GM21786 (cell line): ENCODE measurements around the gene ZSWIM4.
"Not testable (repeated sequence)": the region's sequence is repeated elsewhere in the genome, so short reads cannot be mapped to it uniquely, and the experiment has no call there.

Experiments
- ATAC-seq: cut with Tn5 transposase; IDR thresholded peaks from one replicate; pipeline ENCODE4 v1.9.1; 2021; ENCODE audit not compliant: unreplicated experiment

ZSWIM4 gene

GRCh38 chr19:13848340-13848677 lies 53.1 kb downstream of the ZSWIM4 start:
- no peak for ATAC-seq

DNA sequence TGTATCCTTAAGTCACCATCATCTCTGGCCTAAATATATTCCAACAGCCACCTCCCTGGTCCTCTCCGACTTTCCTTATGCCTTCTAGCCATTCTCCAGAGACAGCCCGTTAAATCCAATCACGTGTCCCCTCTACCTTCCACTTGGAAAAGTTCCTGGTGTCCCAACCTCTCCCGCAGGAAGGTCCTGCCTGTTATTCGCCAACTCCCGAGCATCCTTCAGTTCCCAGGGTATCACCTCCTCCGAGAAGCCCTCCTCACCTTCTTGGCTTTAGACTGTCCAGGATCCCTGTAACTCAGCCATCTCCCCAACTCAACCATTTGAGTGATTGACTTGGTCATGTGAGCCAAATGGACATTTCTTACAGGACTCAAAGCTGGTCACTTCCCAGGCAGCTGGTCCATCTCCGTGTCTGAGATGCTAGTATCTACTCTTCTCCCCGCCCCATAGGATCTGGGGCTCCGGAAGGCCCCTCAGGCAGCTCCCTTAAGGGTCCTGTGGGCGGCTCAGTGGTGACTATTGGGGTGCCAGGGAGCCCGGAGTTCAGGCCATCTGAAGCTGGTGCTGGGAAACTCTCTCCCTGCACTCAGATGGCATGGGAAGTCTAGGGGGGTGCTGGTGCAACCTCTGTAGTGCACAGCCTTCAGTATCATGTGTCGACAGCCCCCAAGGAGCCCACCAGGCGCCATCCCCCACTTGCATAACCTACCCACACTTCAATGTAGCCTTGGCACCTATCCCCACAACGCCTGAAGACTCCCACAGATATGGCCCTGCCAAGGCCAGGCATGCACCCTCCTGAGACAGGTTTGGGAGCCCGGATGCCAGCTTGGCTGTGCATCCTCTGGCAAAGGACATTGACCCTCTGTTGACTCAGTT lies 53.8 kb downstream of the ZSWIM4 start:
- no peak for ATAC-seq

GRCh38 chr19:13849991-13850909 lies 55.0 kb downstream of the ZSWIM4 start:
- no peak for ATAC-seq

- no peak for ATAC-seq
These were observed 55.9 kb downstream of the ZSWIM4 start for GRCh38 chr19:13850910-13851733.

DNA sequence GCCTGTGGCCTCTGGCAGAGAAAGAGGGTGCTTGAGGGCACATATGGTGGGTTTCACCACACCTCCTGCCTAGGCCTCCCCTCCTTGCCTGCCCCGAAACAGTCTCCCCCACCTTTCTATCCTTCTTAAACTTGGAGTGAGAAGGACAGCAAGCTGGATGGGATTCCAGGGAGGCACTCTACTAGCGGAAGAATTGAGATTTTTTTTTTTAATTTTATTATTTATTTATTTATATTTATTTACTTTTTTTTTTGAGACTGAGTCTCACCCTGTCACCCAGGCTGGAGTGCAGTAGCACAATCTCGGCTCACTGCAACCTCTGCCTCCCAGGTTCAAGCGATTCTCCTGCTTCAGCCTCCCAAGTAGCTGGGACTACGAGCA lies 56.5 kb downstream of the ZSWIM4 start:
- not testable (repeated sequence) for ATAC-seq

GRCh38 chr19:13852171-13852707 lies 57.0 kb downstream of the ZSWIM4 start:
- ATAC-seq: not testable (repeated sequence)

- no peak for ATAC-seq
These were observed 61.3 kb downstream of the ZSWIM4 start for GRCh38 chr19:13856497-13856896.

DNA sequence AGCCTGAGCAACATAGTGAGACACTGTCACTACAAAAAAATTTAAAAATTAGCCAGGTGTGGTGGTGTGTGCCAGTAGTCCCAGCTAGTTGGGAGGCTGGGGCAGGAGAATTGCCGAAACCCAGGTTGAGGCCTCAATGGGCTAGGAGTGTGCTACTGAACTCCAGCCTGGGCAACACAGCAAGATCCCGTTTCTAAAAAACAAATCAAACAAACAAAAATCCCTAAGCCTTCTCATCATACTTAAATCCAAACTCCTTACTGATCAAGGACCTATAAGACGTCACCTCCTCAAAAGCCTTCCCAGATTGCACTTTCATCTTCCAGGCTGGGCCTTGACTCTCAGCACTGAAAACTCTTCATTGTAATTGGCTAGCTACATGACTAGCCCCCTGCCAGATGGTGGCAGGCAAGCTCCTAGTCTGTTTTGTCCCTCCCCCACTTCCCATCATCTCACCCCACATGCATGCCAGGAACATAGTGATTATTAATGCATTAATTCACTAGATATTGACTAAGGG lies 64.2 kb downstream of the ZSWIM4 start:
- no peak for ATAC-seq

- no peak for ATAC-seq
These were observed 65.6 kb downstream of the ZSWIM4 start for GRCh38 chr19:13860679-13861391.

- ATAC-seq: no peak
These were observed 66.1 kb downstream of the ZSWIM4 start for GRCh38 chr19:13861392-13861713.

- ATAC-seq: peak; percentile 67
These were observed 66.7 kb downstream of the ZSWIM4 start for GRCh38 chr19:13861714-13862531.

DNA sequence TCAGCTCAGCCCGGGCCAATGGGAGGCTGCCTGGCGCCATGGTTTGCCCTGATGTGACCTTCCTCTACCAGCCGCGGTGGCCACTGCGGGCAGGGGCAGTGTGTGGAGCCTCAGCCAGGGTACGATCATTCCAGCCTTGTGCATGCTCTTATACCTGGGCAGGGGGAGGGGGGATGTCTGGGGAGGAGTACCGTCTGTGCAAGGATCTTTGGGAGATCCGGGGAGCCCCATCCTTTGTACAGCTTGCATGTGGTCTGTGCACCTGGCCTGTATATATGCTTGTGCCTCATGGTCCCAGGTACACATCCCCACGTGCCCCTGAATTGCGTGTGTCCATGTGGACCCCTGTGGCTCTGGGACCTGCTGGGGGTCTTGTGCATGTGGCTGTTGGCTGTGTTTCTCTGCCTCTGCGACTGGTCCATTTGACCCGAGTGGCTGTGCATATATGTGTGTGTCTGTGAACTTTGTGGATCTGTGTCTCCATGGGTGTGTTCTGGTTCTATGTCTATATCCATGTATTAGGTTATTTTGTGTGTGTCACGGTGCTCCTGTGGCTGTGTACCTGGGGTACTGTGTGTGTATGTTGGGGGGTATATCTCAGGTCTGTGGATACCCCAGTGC lies 68.9 kb downstream of the ZSWIM4 start:
- ATAC-seq: no peak

GRCh38 chr19:13864667-13865570 lies 69.7 kb downstream of the ZSWIM4 start:
- no peak for ATAC-seq

- ATAC-seq: no peak
These were observed 70.6 kb downstream of the ZSWIM4 start for GRCh38 chr19:13865571-13866462.

- ATAC-seq: no peak
These were observed 71.3 kb downstream of the ZSWIM4 start for GRCh38 chr19:13866463-13867046.

DNA sequence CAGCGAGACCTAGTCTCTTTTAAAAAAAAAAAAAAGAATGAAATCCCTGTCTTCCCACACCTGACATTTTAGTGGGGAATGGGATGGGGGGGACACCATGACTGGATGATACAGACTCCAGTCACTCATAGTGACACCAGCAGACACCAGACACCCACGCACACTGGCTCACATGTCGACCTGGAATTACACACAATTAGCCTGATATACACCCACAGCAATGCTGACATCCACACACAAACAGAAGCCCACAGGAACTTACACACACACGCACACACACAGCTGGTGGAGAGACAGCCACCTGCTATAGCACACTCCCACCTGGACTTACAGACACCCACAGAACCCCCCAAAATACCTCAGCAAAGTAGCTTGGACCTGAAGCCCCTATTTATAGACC lies 73.4 kb downstream of the ZSWIM4 start:
- no peak for ATAC-seq
